HS-27A (cell line): Measurements from ENCODE around the gene RCOR1.
"Not testable (repeated sequence)": the region's sequence is repeated elsewhere in the genome, so short reads cannot be mapped to it uniquely, and the experiment has no call there.

Experiments
- DNase-seq: peaks from one replicate; pipeline ENCODE4 v3.0.0-alpha.2; 2012; ENCODE audit warnings: low read depth, missing footprints

RCOR1 gene

DNA sequence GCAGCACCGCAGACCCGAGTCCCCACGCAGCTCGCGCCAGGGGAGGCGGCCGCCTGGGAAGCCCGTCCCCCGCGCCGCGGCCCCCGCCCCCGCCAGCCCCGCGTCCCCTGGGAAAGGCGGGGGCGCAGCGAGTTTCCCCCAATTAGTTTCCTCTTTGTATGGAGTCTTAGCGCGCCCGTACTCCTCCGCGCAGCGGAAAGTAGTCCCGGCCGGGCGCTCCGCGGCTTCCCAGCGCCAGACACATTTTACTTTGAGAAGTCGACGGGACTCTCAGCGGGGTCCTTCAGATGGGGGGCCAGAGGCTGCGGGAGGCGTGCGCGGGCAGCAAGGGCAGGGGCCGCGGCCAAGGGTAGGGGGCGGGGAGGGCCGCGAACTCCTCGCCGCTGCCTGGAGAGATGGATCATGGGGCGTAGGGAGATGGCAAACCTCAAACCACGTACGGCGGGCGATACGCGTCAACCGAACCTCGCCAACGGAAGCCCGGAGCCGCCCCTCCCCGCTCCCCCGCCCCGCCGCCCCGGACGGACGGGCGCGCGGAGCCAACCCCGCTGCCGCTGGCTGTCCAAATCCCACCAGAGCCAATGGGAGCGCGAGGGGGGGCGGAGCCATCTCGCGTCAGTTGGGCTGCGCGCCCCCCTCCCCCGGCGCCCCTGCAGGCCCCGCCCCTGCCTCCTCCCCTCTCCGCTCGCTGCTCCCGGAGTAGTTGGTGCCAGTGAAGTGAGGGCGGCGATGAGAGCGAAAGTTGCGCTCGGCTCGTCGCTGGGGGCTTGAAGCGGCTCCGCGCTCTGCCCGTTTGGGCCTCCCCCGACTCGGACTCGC, at the start of gene RCOR1:
TSS of gene RCOR1 (plus strand) at position 706 of the 819 bp plus-strand sequence. CDS start 238 bp downstream, outside the sequence.
- peak; percentile 82 for DNase-seq

DNA sequence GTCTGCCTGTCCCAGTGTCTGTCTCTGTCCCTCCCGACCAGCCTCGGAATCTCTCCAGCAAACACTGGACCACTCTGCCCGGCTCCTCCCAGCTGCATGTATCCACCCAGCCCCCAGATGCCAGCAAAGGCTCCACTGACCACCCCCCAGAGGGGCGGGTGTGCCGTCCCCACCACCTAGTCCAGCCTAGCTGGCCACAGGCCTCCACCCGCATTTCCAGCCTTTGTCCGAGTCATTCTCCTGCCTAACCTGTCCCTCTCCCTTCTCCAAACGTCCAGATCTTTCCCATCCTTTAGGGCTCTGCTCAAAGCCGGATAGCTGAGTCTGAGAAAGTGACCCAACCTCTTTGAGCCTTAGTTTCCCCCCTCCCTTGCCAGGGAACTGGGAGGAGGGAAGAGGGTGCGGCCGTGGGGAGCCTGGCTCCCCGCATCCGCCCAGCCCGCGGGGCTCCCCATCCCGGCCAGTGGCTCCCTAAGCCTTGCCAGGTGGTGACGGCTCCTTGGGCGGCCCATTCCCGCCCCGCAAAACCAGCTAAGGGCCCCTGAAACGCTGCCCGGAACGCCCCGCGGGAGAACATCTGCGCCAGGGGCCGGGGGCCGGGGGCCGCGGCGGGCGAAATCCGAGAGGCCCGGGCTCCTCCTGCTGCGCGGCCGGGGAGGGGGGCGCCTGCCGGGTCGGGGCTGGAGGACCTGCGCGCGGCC, 48.3 kb upstream of the RCOR1 start:
- no peak for DNase-seq

DNA sequence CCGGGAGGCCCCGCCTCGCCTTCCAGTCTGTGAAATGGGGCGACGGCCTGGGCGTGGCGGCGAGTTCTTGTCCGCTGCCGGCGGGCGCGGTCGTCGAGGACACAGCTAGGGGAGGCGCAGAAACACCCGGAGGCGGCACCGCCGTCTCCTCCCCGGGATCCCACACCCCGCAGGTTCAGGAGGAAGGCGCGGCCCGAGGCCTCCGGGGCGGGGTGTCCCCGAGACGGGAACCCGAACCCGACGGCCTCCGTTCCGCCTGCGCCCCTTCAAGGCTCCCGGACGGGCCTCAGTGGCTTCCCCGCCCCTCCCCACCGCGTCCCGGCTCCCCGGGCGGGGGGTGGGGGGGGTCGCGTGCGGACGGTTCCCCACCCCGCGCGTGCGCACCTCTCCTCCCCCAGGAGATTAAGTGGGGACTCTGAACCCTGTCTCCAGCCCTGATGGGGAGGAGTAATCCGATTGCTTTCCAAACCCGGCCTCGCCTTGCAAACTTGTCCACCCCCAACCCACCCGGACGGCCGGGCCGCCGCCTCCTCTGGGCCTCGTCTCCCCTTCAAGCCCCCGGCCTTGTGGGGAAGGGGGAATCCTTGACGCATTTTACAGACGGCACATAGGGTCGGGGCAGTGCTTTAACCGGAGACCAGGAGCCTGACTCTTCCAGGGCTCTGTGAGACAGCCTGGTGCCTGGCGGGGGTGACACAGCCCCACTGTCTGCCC, 47.5 kb upstream of the RCOR1 start:
- DNase-seq = no peak

DNA sequence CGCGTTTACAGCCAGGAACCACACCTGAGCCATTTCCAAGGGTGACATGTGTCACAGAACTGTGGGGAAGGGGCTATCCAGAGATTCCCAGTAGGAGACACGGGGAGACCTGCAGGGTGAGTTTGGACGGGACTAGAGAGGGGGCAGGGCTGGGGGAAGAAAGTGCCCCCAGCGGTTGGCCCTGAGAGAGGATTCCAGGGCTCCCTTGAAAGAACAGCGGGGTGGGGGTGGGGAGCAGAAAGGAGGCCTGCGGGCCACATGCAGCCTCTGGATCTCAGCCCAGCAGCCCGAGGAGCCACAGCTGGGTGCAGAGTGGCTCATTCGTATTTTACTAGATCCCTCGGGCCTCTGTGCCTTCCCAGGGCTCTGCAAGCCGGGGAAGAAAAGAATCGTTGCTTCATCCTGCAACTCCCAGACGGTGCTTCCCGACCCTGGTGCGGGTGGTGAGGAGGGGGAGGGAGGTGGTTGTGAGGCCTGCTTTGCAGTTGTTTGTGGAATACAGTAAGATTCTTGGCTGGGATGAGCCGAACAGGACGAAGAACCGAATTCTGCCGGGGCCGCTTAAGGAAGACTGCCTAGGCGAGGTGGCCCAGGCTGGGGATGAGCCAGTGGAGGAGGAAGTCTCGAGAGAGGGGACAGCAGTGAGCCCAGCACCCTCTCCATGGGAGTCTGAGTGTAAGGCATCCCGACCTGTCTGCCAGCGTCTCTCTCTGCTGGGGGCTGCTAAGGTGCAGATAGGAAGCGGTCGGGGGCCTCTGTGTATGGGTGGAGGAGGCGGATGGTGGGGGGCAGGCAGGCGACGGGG, 46.8 kb upstream of the RCOR1 start:
- no peak for DNase-seq

DNA sequence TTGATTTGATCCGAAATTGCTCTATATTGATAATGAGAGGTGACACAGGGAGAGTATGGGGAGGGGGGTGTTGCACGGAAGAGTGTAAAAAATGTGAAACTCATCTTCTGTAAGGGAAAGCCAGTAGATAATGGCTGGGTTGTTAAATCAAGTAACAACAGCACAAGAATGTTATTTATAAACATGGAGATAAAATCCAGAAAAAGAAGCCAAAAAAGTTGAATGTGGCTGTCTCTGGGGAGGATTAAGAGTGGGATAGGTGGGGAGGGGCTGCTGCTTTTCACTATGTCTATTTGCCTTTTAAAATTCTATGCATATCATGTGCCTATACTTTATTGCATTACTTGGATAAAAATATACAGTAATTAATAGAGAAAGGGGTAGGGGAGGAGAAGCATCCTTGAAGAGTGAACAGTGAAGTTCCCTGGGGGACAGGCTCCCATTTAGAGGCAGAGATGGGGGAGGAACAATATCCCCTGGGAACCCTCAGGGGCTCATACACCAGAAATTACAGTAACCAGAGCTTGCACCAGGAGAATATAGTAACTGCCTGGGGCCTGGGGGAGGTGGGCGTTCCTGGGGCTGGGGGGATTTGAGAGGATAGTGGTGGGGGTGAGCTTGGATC, 43.7 kb upstream of the RCOR1 start:
- no peak for DNase-seq

DNA sequence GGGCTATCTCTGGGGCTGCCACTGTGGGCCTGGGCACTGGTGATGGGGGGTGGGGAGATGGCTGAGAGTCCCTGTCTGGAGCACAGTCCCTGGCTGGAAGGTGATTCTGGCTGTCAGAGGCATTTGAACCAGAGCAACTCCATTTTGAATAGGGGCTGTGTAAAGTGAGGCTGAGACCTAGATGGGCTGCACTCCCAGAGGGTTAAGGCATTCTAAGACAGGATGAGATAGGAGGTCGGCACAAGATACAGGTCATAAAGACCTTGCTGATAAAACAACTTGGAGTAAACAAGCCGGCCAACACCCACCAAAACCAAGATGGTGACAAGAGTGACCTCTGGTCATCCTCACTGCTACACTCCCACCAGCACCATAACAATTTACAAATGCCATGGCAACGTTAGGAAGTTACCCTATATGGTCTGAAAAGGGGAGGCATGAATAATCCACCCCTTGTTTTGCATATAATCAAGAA, 41.5 kb upstream of the RCOR1 start:
- not testable (repeated sequence) for DNase-seq

DNA sequence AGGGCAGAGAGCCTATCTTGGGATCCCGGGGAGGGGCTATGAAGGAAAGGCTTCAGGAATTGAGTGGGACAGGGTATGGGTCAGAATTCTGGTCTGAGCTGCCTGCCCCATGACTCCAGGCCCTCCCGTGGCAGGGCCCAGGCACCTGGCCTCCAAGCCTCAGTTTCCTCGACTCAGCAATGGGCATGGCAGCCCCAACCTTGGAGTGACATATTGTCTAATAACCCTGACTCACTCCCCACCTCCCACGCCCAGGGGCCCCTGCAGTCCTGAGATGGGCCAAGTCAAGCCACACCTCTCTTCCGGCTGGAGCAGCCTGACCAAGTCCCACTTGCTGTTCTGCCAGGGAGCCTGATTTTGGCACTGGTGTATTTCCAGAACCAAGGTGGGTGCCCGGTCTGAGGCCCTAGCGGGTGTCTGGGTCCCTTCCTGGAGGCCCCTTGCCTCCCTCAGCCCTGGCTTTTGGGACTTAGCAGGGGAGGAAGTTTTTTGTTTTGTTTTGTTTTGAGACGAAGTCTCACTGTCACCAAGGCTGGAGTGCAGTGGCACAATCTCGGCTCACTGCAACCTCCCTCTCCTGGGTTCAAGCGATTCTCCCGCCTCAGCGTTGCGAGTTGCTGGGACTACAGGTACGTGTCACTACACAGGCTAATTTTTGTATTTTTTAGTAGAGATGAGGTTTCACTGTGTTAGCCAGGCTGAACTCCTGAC, 40.3 kb upstream of the RCOR1 start:
- no peak for DNase-seq

DNA sequence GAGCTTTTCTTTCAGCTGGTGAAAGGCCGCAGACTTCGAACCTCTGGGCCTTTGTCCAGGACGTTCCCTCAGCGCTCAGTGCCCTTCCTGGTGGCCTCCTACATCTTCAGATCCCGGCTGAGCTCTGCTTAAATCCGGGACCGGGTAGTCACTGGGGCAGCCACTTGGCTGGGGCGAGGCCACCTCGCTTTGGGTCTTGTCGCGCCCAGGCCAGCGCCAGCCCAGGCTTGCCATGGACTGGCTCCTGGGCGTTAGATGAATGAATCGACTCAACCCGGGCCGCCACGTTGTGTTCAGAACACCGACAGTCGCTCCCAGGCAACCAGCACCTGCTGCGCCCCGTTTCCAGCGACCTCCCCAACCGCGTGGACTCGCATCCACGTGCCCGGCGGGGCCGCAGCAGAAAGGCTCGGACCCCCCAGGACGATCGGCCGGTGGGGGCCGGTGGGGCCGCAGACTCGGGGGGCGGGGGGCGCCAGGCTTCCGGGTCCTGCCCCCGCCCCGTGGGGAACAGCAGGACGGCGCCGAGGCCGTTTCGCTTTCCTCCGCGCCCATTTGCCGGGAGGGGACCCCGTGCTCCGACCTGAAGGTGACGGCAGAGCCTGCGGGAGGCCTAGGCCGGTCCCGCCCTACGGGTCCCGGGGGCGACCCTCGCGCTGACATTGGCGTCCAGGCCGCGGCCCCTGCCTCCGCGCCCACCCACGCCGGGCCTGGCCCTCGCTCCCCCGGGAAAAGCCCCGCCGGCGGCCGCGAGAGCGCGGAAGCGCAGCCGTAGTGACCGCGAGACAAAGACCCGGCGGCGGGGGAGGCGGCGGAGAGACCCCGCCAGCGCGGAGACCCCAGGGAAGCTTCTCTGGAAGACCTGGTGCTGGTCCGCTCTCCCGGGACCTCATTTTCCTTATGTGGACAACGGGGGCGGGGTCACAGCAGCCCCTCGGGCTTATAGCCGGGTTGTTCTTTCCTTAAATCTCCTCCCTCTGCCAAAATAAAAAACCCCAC, 37.3 kb upstream of the RCOR1 start:
- DNase-seq = no peak

DNA sequence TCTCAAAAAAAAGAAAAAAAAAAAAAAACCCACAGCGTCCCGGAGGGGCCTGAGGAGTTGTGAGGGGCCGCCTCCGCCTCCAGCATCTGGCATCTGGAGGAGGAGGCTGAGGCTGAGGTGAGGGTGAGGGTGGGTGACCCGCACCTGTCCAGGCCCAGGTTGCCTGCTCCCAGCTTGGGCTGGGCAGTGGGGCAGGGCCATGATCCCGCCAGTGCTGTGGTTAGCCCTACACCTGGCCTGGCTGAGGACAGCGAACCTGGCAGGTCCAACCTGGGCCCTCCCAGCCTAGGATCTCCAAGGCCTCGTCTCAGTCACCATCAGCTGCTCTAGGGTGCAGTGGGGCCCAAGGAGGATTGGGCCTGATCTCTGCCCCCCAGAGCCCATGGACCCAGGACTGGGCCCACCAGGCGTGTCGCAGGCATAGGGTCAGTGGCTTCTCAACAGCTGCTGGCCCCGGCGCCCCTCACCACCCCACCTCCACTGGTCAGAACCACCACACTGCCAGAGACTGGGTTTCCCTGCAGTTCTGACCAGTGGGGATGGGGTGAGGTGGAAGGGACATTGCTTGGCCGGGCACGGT, 36.3 kb upstream of the RCOR1 start:
- DNase-seq = no peak

DNA sequence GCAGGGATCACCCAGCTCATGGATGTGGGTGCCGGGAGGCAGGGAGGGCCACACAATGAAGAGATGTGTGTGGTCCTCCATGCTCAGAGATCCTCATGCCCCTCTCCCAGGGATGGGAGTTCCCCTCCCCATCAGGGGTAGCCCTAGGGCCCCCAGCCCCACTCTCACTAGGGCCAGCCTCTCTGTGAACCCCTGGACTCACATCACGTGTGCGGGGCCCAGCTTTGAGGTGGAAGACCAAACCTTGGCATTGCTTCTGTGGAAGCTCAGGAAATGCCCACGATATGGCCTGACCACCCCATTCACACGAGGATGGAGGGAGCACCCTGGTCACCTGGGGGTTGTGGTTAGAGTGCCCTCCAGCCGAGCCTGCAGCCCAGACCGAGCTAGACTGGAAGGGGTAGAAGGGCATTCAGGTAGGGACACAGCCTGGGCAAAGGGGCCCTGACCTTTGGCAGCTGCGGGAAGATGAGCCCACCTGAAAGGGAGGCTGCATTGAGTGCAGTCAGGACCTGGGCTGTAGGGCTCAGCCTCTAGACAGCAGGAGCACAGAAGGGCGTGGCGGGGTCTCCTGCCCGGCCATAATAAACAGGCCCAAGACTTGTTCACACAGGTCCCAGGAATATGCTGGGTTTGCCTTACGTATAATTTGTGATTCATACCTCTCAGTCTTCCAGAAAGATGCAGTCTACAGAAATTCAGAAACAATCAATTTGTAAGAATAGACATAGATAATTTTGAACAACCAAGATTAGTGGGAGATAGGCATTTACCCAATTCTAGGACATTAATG, 34.8 kb upstream of the RCOR1 start:
- no peak for DNase-seq

DNA sequence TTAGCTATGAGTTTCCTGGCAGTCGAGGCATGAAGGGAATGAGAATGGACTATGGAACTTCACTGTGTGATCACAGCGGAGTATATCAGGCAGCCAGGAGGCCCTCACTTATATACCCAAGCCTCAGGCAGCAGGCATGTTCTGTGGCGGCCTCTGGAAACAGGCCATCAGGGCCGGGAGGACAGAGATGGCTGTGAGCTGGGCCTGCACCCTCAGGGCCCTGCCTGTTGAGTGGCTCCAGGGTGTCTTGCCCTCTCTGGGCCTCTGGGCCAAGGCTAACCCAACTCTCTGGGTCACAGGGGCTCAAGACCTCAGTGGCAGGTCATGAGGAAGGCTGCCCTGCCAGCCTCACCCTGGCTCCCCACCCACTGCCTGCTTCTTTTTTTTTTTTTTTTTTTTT, 33.9 kb upstream of the RCOR1 start:
- DNase-seq = no peak

DNA sequence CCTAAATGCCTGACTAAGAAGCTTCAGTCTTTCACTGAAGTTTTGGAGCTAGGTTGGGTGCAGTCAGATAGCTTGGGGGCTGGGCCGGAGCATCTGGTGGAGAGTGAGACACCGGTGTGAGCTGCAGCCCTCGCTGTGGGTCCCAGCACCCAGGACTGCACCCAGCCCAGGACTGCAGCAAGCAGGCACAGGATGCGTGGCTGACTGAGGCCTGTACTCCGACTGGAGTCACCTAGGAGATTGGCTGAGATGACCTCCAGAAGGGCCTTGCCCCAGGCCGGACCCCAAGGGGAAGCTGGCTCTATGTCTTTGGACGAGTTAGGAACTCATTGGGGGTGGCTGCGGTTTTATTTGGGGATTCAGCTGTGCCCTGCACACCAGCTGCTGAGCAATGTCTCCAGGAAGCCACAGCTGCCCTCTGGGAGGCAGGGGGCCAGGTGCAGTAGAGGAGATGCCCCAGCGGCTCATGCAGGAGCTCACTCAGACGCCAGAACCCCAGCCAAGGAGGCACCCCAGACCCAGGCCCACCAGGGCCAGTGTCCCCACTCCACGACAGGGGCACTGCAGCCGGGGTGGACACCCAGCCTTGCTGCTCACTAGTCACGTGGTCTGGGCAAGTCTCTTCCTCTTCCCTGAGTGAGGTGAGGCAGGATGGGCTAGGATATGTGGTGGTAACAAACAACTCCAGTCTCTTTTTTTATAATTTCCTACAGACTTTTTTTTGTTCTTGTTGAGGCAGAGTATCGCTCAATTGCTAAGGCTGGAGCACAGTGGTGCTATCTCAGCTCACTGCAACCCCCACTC, 31.8 kb upstream of the RCOR1 start:
- no peak for DNase-seq

DNA sequence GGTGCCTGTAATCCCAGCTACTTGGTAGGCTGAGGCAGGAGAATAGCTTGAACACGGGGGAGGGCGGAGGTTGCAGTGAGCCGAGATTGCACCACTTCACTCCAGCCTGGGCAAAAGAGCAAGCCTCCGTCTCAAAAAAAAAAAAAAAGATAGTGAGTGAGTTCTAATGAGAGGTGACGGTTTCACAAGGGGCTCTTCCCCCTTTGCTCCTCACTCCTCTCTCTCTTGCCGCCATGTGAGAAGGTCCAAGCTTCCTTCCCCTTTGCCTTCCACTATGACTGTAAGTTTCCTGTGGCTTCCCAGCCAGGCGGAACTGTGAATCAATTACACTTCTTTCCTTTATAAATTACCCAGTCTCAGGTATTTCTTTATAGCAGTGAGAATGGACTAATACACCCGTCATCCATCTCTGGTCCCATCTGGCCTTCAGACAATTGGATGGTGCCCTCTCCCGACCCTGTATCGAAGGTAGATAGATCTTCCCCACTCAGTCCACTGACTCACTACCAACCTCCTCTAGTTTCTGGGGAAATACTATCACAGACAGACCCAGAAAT, 27.0 kb upstream of the RCOR1 start:
- no peak for DNase-seq

DNA sequence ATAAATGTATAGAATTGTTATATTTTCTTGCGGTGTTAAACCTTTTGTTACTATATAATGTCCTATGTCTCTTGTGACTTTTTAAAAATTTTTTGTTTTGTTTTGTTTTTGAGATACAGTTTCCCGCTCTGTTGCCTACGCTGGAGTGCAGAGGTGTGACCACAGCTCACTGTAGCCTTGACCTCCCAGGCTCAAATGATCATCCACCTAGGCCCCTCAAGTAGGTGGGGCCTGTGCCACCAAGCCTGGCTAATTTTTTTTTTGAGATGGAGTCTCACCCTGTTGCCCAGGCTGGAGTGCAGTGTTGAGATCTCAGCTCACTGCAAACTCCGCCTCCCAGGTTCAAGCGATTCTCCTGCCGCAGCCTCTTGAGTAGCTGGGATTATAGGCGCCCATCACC, 26.5 kb upstream of the RCOR1 start:
- no peak for DNase-seq

DNA sequence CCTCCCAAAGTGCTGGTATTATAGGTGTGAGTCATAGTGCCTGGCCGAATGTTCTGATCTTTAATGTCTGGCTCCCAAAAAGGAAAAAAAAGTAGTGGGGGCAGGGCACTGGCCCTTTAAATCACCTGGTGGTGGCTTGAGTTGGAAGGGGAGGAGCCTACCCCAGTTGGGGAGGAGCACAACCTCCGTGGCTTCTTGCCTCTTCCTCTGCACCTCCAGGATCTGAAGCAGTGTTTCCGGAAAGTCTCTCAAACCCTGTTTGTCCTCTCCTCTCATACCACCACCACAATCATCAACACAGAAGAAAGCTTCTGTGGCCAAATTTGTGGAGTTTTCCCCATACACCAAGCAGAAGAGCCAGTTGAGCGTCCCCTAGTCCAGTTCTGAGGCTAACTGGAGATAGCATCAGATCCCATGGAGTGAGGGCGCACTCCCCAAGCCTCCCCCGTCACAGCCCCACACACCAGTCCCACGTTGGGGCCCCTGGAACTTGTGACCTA, 24.3 kb upstream of the RCOR1 start:
- no peak for DNase-seq

DNA sequence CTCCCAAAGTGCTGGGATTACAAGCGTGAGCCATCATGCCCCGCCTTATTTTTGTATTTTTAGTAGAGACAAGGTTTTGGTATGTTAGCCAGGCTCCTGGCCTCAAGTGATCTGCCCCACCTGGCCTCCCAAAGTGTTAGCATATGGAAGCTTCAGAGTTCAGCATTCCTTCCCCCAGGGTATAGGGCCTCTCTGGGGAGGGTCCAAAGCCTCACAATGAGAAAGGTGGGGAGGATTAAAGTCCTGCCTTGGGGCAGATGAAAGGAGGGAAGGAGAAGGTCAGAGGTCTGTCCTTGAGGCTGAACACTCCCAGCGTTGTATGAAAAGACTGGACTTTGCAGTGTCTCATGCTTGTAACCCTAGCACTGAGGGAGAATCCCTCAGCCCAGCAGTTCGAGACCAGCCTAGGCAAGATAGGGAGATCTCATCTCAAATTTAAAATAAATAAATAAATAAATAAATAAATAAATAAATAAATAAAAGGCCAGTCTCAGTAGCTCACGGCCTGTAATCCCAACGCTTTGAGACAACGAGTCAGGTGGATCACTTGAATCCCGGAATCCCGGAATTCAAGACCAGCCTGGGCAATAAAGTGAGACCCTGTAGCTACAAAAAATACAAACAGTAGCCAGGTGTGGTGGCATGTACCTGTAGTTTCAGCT, 22.0 kb upstream of the RCOR1 start:
- no peak for DNase-seq
